ENCODE measurements around the gene SLC48A1.
A peak's percentile ranks its signal among the peaks of the same experiment; 100 is the strongest.

The SLC48A1 gene

DNA sequence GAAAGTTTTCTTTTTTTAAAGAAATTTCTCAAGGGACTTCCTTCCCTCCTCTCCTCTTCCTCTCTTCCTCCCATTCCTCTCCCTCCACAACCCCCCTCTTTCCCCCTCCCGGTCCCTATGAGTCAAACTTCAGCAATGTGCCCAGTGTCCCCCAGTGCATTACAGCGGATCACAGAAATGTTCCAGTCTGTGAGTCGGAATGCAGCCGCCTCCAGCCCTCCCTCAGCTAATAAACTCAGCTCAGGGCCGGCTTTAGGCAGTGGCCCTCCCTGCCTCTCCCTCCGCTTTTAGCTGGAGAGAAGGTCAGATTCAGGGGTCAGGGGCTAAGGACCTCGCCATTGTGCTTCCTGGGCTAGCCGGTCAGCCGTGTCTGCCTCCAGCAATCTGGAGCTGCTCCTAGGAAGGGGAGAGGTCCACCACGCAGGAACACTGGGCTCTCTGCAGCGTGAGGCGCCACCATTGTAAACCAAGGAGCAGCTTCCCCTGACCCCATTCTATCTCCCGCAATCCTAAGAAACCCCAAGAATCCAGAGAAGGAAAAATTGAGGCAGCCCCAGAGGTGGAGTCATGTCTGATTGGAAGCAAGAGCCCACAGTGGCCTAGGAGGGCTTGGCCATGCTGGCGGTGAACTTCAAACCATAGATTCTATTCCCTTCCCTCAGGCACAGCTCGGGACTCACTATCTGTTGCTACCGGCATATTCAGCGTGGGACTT lies 47.8 kb downstream of the SLC48A1 start:
- Histone ChIP-seq H3K36me3 (ENCODE audit: control insufficient read depth in 5 of 5, insufficient read depth in 5 of 5, low read length in 5 of 5) (no peaks in the 10 kb centered on the region), H3K4me3 (ENCODE audit: low read depth in 1 of 5, low read length in 5 of 5) (peak overlapping the region; percentile 65 to 91 (median 83)), H3K9ac (ENCODE audit: low read length in 5 of 5) (peak overlapping the region in 3 of 5 donors; percentile 82 to 97 (median 87)), H3K27me3 (ENCODE audit: control insufficient read depth in 5 of 5, insufficient read depth in 4 of 5, low read length in 5 of 5) (no peaks in the 10 kb centered on the region), H3K27ac (ENCODE audit: low read depth, low read length) (peak overlapping the region; percentile 93), H3K9me3 (ENCODE audit: control insufficient read depth in 5 of 5, low read length in 5 of 5) (no peaks in the 10 kb centered on the region), H3K4me1 (ENCODE audit: control insufficient read depth in 5 of 5, insufficient read depth in 5 of 5, low read length in 5 of 5) (peaks cover 17 to 91% (median 84%) of the 10 kb centered on the region in 5 donors)

DNA sequence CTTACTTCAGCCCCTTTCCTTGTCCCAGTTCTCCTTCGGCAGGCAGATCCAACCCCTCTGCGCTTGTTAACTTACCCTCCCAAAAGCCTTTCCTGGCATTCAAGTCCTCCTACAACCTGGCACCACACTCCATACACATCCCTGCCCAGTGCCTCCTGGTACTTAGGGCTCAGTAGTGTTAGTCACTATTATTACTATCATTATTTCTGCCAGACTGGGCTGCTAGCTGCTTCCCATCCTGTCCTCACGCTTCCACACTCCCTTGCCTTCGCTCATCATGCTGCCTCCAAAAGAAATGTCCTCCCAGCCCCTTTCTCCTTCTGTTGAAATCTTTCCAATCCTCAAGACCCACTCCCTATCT lies 48.3 kb downstream of the SLC48A1 start:
- H3K27ac ChIP-seq (ENCODE audit: low read depth, low read length): peak overlapping the region; percentile 93
- no peaks in the 10 kb centered on the region for H3K36me3 ChIP-seq (ENCODE audit: control insufficient read depth in 5 of 5, insufficient read depth in 5 of 5, low read length in 5 of 5)
- peak overlapping the region in 4 of 5 donors; percentile 65 to 87 (median 82) for H3K4me3 ChIP-seq (ENCODE audit: low read depth in 1 of 5, low read length in 5 of 5)
- H3K9me3 ChIP-seq (ENCODE audit: control insufficient read depth in 5 of 5, low read length in 5 of 5): no peaks in the 10 kb centered on the region
- no peaks in the 10 kb centered on the region for H3K27me3 ChIP-seq (ENCODE audit: control insufficient read depth in 5 of 5, insufficient read depth in 4 of 5, low read length in 5 of 5)
- H3K4me1 ChIP-seq (ENCODE audit: control insufficient read depth in 5 of 5, insufficient read depth in 5 of 5, low read length in 5 of 5): peaks cover 17 to 89% (median 83%) of the 10 kb centered on the region in 5 donors
- H3K9ac ChIP-seq (ENCODE audit: low read length in 5 of 5): peak overlapping the region in 3 of 5 donors; percentile 66 to 73 (median 69)

DNA sequence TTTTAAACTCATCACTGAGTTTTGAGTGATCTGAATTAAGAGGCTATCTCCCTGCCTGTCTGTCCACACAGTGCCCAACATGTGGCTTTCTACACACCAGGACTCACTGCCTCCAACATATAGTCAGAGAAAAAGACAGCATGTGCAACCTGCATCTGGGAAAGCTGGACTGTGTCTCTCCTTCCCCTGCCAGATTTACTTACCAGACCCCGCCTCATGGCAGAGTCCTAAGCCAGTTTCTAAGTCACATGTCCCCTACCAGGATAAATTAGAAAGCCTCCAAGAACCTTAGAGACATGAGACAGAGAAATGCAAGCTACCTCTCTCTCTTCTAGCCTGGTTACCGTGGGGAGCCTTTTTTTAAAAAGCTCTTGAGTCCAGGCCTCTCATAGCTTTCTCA lies 49.4 kb downstream of the SLC48A1 start:
- H3K9ac ChIP-seq (ENCODE audit: low read length in 5 of 5): peak overlapping the region in 1 of 5 donors; percentile 51
- peaks cover 17 to 84% (median 76%) of the 10 kb centered on the region in 5 donors for H3K4me1 ChIP-seq (ENCODE audit: control insufficient read depth in 5 of 5, insufficient read depth in 5 of 5, low read length in 5 of 5)
- no peak overlapping the region for H3K4me3 ChIP-seq (ENCODE audit: low read depth in 1 of 5, low read length in 5 of 5)
- no peaks in the 10 kb centered on the region for H3K9me3 ChIP-seq (ENCODE audit: control insufficient read depth in 5 of 5, low read length in 5 of 5)
- peak overlapping the region; percentile 28 for H3K27ac ChIP-seq (ENCODE audit: low read depth, low read length)
- no peaks in the 10 kb centered on the region for H3K36me3 ChIP-seq (ENCODE audit: control insufficient read depth in 5 of 5, insufficient read depth in 5 of 5, low read length in 5 of 5)
- no peaks in the 10 kb centered on the region for H3K27me3 ChIP-seq (ENCODE audit: control insufficient read depth in 5 of 5, insufficient read depth in 4 of 5, low read length in 5 of 5)

DNA sequence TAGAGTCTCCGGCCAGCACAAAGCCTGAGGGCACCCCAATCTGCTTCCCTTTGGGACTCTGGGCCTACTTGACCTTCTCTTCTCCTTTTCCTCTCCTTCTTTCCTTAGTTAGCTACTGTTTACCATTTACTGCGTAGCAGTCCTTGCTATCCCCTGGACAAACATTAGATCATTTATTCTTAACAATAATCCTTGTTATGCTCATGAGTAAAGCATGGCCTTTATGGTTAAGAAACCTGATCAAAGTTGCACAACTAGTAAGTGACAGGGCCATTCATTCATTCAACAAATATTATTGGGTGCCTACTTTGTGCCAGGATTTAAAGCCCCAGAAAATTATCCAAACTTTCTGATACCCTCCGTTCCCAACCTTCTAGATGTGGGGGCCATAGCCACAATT lies 49.8 kb downstream of the SLC48A1 start:
- Histone ChIP-seq H3K27me3 (ENCODE audit: control insufficient read depth in 5 of 5, insufficient read depth in 4 of 5, low read length in 5 of 5) (no peaks in the 10 kb centered on the region), H3K36me3 (ENCODE audit: control insufficient read depth in 5 of 5, insufficient read depth in 5 of 5, low read length in 5 of 5) (no peaks in the 10 kb centered on the region), H3K4me1 (ENCODE audit: control insufficient read depth in 5 of 5, insufficient read depth in 5 of 5, low read length in 5 of 5) (peaks cover 14 to 81% (median 73%) of the 10 kb centered on the region in 5 donors), H3K27ac (ENCODE audit: low read depth, low read length) (peak overlapping the region; percentile 67), H3K9me3 (ENCODE audit: control insufficient read depth in 5 of 5, low read length in 5 of 5) (no peaks in the 10 kb centered on the region), H3K9ac (ENCODE audit: low read length in 5 of 5) (peak overlapping the region in 1 of 5 donors; percentile 51), H3K4me3 (ENCODE audit: low read depth in 1 of 5, low read length in 5 of 5) (no peak overlapping the region)

DNA sequence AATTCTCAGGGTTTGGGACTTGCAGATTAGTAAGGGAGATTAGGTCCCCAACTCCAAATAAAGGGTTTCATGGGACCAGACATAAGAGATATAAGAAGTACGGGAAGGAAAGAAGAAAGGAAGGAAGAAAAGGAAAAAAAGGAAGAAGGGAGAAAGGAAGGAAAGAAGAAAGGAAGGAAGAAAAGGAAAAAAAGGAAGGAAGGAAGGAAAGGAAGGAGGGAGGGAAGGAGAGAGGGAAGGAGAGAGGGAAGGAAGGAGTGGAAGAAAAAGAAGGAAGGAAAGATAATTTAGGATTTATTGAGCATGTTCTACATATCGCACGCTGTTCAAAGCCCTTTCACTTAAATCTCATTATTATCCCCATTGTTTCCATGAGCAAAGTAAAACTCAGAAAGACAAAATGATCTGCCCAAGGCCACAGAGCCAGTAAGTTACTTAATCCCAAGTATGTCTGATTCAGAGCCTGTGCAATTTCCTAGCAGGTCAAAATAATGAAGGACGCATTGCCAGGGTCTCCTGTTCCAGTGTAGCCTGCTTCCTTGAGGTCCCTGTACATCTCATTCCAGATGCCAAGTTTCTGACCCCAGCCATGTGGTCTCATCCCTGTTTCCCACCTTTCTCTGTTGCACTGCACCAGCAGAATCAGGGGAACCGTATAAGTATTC lies 50.5 kb downstream of the SLC48A1 start:
- Histone ChIP-seq H3K4me1 (ENCODE audit: control insufficient read depth in 5 of 5, insufficient read depth in 5 of 5, low read length in 5 of 5) (peaks cover 17 to 81% (median 73%) of the 10 kb centered on the region in 5 donors), H3K27ac (ENCODE audit: low read depth, low read length) (peak overlapping the region; percentile 67), H3K4me3 (ENCODE audit: low read depth in 1 of 5, low read length in 5 of 5) (no peak overlapping the region)

DNA sequence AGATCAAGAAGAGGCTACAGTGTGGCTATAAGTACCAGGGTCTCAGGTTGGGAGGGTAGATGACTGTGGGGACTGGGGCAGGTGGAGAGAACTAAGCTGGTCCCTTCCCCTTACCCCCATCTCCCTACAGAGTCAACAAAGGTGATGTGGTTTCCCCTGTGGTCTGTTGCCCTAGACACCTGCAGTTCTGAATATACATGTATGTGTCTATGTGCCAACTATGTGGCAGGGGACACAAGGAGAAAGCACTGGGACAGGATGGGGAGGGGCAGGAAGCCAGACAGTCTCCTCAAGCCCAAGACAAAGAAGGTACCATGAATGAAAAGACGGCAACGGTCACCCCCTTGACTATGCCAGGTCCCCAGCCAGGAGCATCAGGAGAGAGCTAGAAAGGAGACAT lies 51.2 kb downstream of the SLC48A1 start:
- Histone ChIP-seq H3K9ac (ENCODE audit: low read length in 5 of 5) (peak overlapping the region in 1 of 5 donors; percentile 44), H3K4me3 (ENCODE audit: low read depth in 1 of 5, low read length in 5 of 5) (no peak overlapping the region), H3K4me1 (ENCODE audit: control insufficient read depth in 5 of 5, insufficient read depth in 5 of 5, low read length in 5 of 5) (peaks cover 18 to 80% (median 71%) of the 10 kb centered on the region in 5 donors), H3K27me3 (ENCODE audit: control insufficient read depth in 5 of 5, insufficient read depth in 4 of 5, low read length in 5 of 5) (no peaks in the 10 kb centered on the region), H3K36me3 (ENCODE audit: control insufficient read depth in 5 of 5, insufficient read depth in 5 of 5, low read length in 5 of 5) (no peaks in the 10 kb centered on the region), H3K27ac (ENCODE audit: low read depth, low read length) (peak overlapping the region; percentile 67), H3K9me3 (ENCODE audit: control insufficient read depth in 5 of 5, low read length in 5 of 5) (no peaks in the 10 kb centered on the region)

More for the DNA sequence above, 50.5 kb downstream of the SLC48A1 start:
- Histone ChIP-seq H3K9ac (ENCODE audit: low read length in 5 of 5) (peak overlapping the region in 1 of 5 donors; percentile 44), H3K9me3 (ENCODE audit: control insufficient read depth in 5 of 5, low read length in 5 of 5) (no peaks in the 10 kb centered on the region), H3K27me3 (ENCODE audit: control insufficient read depth in 5 of 5, insufficient read depth in 4 of 5, low read length in 5 of 5) (no peaks in the 10 kb centered on the region), H3K36me3 (ENCODE audit: control insufficient read depth in 5 of 5, insufficient read depth in 5 of 5, low read length in 5 of 5) (no peaks in the 10 kb centered on the region)

DNA sequence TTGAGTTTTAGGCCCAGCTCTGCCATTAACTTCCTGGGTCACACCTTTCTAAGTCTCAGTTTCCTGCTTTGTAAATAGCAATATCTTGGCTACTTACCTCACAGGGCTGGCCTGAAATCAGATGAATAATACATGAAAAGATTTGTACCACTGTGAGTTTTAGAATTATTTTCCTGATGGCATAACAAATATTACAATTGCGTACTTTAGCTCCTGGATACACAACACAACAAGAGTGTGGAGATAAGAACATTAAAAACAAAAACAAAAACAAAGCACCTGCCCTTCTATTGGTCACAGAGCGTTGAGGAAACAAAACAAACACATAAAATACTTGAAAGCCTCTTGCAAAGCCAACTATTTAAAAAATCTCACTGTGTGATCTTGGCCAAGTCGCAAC lies 51.6 kb downstream of the SLC48A1 start:
- H3K9ac ChIP-seq (ENCODE audit: low read length in 5 of 5): peak overlapping the region in 1 of 5 donors; percentile 44
- peaks cover 18 to 84% (median 75%) of the 10 kb centered on the region in 5 donors for H3K4me1 ChIP-seq (ENCODE audit: control insufficient read depth in 5 of 5, insufficient read depth in 5 of 5, low read length in 5 of 5)

DNA sequence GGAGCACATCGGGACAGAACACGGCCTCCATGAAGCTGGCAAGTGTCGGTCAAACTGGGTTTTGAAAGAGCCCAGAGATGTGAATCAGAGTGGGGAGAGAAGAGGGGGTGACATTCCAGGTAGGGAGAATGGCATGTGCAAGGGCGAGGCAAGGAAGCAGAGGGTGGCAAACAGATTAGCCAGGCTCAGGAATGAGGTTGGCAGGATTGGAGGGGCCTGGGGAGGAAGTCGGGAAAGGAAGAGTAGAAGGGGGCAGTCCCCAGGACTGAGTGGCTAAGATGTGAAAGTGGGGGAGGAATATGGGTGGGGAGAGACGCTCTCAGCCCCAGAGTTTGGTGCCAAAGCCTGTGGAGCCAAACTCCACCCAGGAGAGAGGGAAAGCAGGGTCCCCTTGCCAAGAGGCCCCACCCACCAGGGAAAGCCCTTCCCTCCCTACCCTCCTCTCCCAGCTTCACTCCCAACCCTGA lies 52.2 kb downstream of the SLC48A1 start:
- H3K4me3 ChIP-seq (ENCODE audit: low read depth in 1 of 5, low read length in 5 of 5): peak overlapping the region in 1 of 5 donors; percentile 12
- peaks cover 18 to 88% (median 73%) of the 10 kb centered on the region in 5 donors for H3K4me1 ChIP-seq (ENCODE audit: control insufficient read depth in 5 of 5, insufficient read depth in 5 of 5, low read length in 5 of 5)
- peak overlapping the region in 1 of 5 donors; percentile 44 for H3K9ac ChIP-seq (ENCODE audit: low read length in 5 of 5)
- H3K27me3 ChIP-seq (ENCODE audit: control insufficient read depth in 5 of 5, insufficient read depth in 4 of 5, low read length in 5 of 5): no peaks in the 10 kb centered on the region
- no peaks in the 10 kb centered on the region for H3K9me3 ChIP-seq (ENCODE audit: control insufficient read depth in 5 of 5, low read length in 5 of 5)
- no peaks in the 10 kb centered on the region for H3K36me3 ChIP-seq (ENCODE audit: control insufficient read depth in 5 of 5, insufficient read depth in 5 of 5, low read length in 5 of 5)
- H3K27ac ChIP-seq (ENCODE audit: low read depth, low read length): peak overlapping the region; percentile 67

More for the DNA sequence above, 51.6 kb downstream of the SLC48A1 start:
- H3K36me3 ChIP-seq (ENCODE audit: control insufficient read depth in 5 of 5, insufficient read depth in 5 of 5, low read length in 5 of 5): no peaks in the 10 kb centered on the region
- no peak overlapping the region for H3K4me3 ChIP-seq (ENCODE audit: low read depth in 1 of 5, low read length in 5 of 5)
- peak overlapping the region; percentile 67 for H3K27ac ChIP-seq (ENCODE audit: low read depth, low read length)
- H3K27me3 ChIP-seq (ENCODE audit: control insufficient read depth in 5 of 5, insufficient read depth in 4 of 5, low read length in 5 of 5): no peaks in the 10 kb centered on the region
- H3K9me3 ChIP-seq (ENCODE audit: control insufficient read depth in 5 of 5, low read length in 5 of 5): no peaks in the 10 kb centered on the region

DNA sequence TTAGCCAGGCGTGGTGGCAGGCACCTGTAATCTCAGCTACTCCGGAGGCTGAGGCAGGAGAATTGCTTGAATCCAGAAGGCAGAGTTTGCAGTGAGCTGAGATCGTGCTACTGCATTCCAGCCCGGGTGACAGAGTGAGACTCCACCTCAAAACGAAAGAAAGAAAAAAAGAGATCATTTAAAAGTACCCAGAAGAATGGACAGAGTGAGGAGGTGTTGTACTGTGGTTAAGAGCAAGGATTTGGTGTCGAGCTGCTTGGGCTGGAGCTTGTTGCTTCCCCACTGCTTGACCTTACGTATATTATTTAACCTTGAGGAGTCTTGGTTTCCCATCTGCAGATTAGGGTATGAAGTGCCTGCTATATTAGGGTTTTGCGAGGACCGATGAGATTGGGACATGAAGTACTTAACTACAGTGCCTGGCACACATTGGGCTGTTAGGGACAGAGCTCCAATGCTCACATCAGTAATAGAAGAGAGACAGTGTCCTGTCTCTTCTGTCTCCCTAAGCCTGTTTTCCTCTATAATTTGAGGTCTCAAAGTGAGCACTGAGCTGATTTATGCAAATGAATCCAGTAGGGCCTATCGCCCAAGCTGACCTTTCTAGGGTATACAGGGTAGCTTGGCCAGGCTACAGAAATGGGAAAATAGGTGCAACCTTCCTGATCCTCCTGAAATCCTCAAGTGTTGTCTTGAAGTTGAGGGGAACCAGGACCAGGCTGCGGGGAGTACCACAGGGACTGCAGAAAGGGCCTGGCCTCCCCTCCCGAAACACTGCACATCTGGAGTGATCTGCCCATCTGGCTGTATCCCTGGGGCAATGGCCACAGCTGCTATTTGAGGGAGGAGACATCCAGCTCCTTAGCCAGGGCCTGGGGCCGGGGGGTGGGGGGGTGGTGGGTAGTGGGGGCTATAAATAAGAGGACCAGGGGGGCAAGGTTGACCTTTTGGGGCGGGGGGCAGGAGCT lies 55.3 kb downstream of the SLC48A1 start:
- Histone ChIP-seq H3K9ac (ENCODE audit: low read length in 5 of 5) (no peak overlapping the region), H3K27me3 (ENCODE audit: control insufficient read depth in 5 of 5, insufficient read depth in 4 of 5, low read length in 5 of 5) (no peaks in the 10 kb centered on the region), H3K4me3 (ENCODE audit: low read depth in 1 of 5, low read length in 5 of 5) (peak overlapping the region in 2 of 5 donors; percentile 1 to 29), H3K4me1 (ENCODE audit: control insufficient read depth in 5 of 5, insufficient read depth in 5 of 5, low read length in 5 of 5) (peaks cover 8 to 61% (median 47%) of the 10 kb centered on the region in 5 donors), H3K36me3 (ENCODE audit: control insufficient read depth in 5 of 5, insufficient read depth in 5 of 5, low read length in 5 of 5) (no peaks in the 10 kb centered on the region), H3K27ac (ENCODE audit: low read depth, low read length) (peak overlapping the region; percentile 69), H3K9me3 (ENCODE audit: control insufficient read depth in 5 of 5, low read length in 5 of 5) (no peaks in the 10 kb centered on the region)

All from subcutaneous abdominal adipose tissue (tissue), 5 donors.